NCI-H1105 (cell line): ENCODE measurements around the gene ZNF765.
A peak's percentile ranks its signal among the peaks of the same experiment; 100 is the strongest.
"Not testable (repeated sequence)": the region's sequence is repeated elsewhere in the genome, so short reads cannot be mapped to it uniquely, and the experiment has no call there.

Experiments
- DNase-seq: peaks from one replicate; lab custom pipeline; 2025; lab: John Stamatoyannopoulos, UW

The ZNF765 gene

GRCh38 chr19:53422551-53422950 is 27.6 kb downstream of the ZNF765 start:
- no peak for DNase-seq

- peak; percentile 10 for DNase-seq
These were observed 28.1 kb downstream of the ZNF765 start for GRCh38 chr19:53423074-53423473.

GRCh38 chr19:53423680-53424079 is 28.7 kb downstream of the ZNF765 start:
- not testable (repeated sequence) for DNase-seq

- peak; percentile 48 for DNase-seq
These were observed 30.1 kb downstream of the ZNF765 start for GRCh38 chr19:53424968-53425597.

GRCh38 chr19:53431399-53432087 is 36.6 kb downstream of the ZNF765 start, which contains the start of gene ZNF761:
Gene ZNF761, plus strand, starts transcription at chr19:53431984. Its CDS starts 15,285 bp downstream, at chr19:53447269.
- peak; percentile 97 for DNase-seq

- DNase-seq: no peak
These were observed 37.2 kb downstream of the ZNF765 start for GRCh38 chr19:53432088-53432661.

GRCh38 chr19:53443809-53444208 is 48.9 kb downstream of the ZNF765 start:
- not testable (repeated sequence) for DNase-seq

GRCh38 chr19:53447196-53447595 is 52.2 kb downstream of the ZNF765 start:
- DNase-seq: not testable (repeated sequence)

- no peak for DNase-seq
These were observed 60.9 kb downstream of the ZNF765 start for GRCh38 chr19:53455828-53456227.

GRCh38 chr19:53460131-53460721 is 65.3 kb downstream of the ZNF765 start:
- DNase-seq: not testable (repeated sequence)

- DNase-seq: no peak
These were observed 66.9 kb downstream of the ZNF765 start for GRCh38 chr19:53461866-53462265.

- no peak for DNase-seq
These were observed 67.9 kb downstream of the ZNF765 start for GRCh38 chr19:53462861-53463260.

GRCh38 chr19:53463263-53463662 is 68.3 kb downstream of the ZNF765 start:
- DNase-seq: no peak

GRCh38 chr19:53466726-53467484 is 72.0 kb downstream of the ZNF765 start:
- DNase-seq: no peak

GRCh38 chr19:53467485-53468262 is 72.7 kb downstream of the ZNF765 start, which contains the start of gene ZNF813:
Gene ZNF813, plus strand, starts transcription at chr19:53467733. Its CDS starts 16,090 bp downstream, at chr19:53483823.
- no peak for DNase-seq

GRCh38 chr19:53468628-53469027 is 73.7 kb downstream of the ZNF765 start:
- DNase-seq: not testable (repeated sequence)

GRCh38 chr19:53471916-53472315 is 77.0 kb downstream of the ZNF765 start:
- DNase-seq: no peak

GRCh38 chr19:53474832-53475231 is 79.9 kb downstream of the ZNF765 start:
- DNase-seq: not testable (repeated sequence)

GRCh38 chr19:53475470-53475869 is 80.5 kb downstream of the ZNF765 start:
- DNase-seq: not testable (repeated sequence)
